WI38 (cell line): Measurements from ENCODE around the gene FRMD7.

Source experiments
- H3K4me3 ChIP-seq: 2 replicates; pipeline ENCODE4 v1.5.1; 2011; ENCODE audit warnings: low read depth, mild to moderate bottlenecking, control low read depth, low read length
- TF ChIP-seq, protein P1 (sequence below): IDR thresholded peaks from 2 replicates; pipeline ENCODE4 v1.5.1; 2012; ENCODE audit warnings: low read depth, mild to moderate bottlenecking, control low read depth, low read length

FRMD7 gene

DNA sequence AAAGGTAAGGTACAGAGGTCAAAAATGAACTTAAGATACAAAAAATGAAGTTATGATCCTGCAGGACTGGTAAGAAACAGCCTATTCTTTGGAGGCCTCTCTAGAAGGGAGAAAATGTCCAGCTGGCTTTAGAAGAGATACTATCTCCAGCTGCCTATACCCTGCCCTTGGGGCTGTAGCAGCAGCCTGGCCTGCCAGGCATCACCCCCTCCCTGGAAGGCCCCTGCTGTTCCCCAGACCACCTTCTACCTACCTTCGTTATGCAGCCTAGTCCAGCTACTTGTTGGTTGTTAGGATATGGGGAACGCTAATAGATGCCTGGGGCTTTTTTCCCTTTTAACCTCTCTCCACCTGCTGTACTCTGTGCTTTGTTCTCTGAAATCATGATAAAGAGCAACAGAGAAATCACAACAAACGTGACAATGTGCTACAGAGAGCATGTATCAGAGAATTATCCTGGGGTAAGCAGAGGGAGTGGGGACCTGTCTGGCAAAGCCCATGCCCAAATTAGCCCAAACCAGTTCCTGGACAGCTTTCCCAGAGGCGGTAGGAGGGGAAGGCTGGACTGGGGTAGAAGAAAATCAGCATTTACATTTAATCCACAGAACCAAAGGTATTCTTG, 34.5 kb downstream of the FRMD7 start:
- no peak overlapping the region for H3K4me3 ChIP-seq
- TF ChIP-seq, protein P1, sequence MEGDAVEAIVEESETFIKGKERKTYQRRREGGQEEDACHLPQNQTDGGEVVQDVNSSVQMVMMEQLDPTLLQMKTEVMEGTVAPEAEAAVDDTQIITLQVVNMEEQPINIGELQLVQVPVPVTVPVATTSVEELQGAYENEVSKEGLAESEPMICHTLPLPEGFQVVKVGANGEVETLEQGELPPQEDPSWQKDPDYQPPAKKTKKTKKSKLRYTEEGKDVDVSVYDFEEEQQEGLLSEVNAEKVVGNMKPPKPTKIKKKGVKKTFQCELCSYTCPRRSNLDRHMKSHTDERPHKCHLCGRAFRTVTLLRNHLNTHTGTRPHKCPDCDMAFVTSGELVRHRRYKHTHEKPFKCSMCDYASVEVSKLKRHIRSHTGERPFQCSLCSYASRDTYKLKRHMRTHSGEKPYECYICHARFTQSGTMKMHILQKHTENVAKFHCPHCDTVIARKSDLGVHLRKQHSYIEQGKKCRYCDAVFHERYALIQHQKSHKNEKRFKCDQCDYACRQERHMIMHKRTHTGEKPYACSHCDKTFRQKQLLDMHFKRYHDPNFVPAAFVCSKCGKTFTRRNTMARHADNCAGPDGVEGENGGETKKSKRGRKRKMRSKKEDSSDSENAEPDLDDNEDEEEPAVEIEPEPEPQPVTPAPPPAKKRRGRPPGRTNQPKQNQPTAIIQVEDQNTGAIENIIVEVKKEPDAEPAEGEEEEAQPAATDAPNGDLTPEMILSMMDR, result no peak

DNA sequence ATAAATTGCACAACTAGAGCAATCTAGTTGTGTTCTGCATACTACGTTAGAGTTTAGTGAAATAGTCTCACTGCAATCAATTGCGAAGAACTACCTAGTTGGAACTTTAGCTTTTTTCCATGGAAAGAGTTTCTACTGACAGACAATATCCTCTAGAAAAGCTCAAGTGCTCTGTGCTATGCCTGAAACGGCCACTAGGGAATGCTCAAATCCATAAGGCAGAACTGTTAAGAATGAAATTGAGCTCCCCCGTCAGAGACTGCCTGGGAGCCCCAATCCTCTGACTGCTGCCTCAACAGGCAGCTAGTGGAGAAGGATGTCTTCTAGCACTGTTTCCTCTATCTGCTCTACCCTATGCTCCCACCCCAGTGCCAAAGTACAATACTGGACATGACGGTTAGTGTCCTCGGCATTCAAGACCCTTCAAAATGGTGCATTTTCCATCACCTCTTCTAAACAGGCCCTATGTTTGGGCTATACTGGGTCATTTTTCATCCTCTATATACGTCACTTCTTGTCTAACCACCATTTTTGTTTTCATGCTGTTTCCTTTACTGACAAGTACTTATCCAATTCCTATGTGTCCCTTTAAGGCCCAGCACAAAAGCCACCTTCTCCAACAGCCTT, 35.3 kb downstream of the FRMD7 start:
- H3K4me3 ChIP-seq, result no peak overlapping the region
- TF ChIP-seq, protein P1, result peak; percentile 63

DNA sequence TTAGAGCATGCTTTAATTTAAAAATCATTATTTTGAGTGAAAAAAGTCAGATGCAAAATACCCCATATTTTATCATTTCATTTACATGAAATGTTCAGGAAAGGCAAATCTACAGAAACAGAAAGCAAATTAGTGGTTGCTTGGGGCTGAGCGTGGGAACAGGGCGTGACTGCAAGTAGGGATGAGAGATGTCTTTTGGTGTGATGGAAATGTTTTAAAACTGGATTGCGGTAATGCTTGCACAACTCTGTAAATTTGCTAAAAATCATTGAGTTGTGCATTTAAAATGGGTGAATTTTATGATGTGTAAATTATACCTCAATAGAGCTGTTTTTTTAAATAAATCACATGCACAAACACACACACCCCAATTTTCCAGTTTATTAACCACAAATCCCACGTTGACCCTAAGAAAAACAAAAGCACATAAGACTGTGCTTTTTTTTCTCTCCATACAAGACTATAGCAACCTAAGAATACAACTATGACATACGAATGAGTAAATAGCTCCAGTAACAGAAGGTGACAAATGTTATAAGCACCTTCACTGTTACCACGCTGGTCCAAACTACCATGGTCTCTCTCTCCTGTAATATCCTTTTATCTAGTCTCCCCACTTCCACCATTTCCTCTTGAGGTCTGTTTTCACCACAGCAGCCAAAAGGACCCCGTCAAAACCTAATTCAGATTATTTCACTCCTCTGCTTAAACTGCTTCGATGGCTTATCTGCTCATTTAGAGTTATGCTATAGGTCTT, 37.2 kb downstream of the FRMD7 start:
- TF ChIP-seq, protein P1, result no peak
- H3K4me3 ChIP-seq, result no peak overlapping the region

DNA sequence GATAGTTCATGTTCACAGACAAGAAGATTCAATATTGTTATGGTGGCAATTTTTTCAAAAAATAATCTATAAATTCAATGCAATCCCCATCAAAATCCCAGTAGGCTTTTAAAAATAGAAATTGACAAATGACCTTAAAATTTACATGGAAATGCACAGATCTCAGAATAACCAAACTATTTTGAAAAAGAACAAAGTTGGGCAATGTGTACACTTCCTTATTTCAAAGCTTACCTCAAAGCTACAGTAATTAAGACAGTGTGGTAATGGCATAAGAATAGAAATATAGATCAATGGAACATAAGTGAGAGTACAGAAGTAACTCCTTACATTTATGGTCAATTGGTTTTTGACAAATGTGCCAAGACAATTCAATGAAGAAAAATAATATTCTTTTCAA, 39.0 kb downstream of the FRMD7 start:
- TF ChIP-seq, protein P1, result no peak

DNA sequence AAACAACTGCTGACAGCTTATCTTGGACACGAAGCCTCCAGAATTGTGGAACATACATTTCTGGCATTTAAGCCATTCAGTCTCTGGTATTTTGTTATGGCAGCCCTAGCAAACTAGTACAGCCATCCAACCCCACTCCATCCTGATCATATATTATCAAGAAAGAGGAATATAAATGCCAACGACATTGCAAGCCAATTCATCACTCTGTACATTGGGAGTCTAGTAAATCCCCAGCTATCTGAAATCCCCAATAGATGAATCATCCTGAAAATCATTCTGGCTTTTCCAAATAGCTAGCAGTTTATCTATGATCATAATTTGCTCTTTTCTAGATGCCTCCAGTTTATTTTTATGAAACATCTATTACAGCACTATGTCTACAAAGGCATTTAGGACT, 41.1 kb downstream of the FRMD7 start:
- TF ChIP-seq, protein P1, result no peak
- H3K4me3 ChIP-seq, result no peak overlapping the region

More for the DNA sequence above, 39.0 kb downstream of the FRMD7 start:
- H3K4me3 ChIP-seq, result no peak overlapping the region

DNA sequence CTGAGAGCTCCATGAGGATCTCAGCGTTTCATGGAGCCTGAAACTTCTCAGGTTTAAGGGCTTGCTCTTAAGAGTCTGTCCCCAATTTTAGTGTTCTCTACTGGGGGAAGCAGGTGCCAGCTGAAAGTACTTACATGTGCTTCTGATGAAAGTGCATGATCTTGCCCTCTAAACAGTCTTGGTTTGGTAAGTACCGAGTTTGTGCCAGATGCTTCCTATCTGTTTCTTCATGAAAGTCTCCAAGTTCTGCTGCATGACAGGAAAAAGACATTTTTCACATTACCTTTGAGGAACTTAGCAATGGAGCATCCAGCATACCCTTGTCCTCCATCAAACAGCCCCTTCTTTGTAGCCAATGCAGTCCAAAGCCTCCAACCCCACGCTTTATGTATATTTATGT, 42.0 kb downstream of the FRMD7 start:
- TF ChIP-seq, protein P1, result no peak
- H3K4me3 ChIP-seq, result no peak overlapping the region

DNA sequence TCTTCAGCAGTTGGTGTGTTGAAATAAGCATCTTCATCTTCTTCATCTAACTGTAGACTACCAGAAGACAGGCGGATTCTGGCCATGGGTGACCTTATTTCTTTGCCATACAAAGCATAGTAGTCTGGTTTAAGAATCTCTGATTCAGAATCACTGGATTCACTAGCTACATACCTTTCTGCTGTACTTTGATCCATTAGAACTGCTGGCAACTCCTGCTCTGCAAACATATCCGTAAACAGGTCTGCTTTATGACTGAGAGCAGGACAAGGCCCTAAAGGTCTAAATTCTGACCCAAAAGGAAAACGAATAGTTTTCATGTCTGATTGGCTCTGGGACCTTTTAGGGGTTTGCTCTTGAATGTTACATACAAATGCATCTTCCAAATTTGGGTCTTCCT, 49.9 kb downstream of the FRMD7 start:
- no peak overlapping the region for H3K4me3 ChIP-seq
- TF ChIP-seq, protein P1, result no peak
